Stimulated activated CD4-positive, alpha-beta T cell treated with anti-CD3 and anti-CD28 coated beads, Interleukin-2, amount 100 ng/mL, for 48 hours (primary cell): ENCODE measurements around the gene CDH4.
"Not testable (repeated sequence)": the region's sequence is repeated elsewhere in the genome, so short reads cannot be mapped to it uniquely, and the experiment has no call there.

ENCODE experiments used
- DNase-seq, 2 donors: peaks; one replicate each; pipeline ENCODE4 v3.0.0-alpha.2; 2020

CDH4 gene

DNA sequence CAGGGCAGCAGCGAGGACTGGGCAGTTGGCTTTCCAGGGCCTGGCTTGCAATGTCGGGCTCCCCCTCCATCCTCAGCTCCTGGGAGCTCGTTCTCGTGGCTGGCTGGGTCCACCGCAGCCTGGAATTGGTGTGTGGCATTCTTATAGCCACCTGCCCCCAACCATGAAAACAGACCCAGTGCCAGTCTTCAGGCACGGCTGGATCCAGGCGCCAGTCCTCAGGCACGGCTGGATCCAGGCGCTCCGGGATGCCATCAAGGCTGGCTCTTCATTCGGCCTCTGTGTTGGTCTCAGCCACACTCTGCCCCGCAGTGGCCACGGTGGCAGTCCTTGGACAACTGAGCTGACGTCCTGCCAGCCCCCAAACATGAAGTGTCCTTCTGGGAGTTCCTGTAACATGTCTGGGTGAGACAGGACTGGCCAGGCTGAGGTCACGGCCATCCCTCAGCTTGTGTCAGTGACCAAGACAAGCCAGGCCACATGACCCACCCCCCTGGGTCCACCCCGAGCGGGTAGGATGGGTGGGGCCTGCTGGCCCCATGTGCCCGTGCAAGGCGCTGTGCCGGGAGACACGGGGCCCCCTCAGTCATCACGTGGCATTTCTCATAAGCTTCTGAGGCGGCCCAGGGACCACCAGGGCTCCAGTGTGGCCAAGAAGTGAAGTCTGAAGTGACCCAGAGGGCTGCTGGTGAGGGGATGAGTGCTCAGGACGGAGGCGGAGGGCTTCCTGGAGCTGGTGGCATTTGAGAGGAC lies 714.6 kb downstream of the CDH4 start:
- DNase-seq: no peak

DNA sequence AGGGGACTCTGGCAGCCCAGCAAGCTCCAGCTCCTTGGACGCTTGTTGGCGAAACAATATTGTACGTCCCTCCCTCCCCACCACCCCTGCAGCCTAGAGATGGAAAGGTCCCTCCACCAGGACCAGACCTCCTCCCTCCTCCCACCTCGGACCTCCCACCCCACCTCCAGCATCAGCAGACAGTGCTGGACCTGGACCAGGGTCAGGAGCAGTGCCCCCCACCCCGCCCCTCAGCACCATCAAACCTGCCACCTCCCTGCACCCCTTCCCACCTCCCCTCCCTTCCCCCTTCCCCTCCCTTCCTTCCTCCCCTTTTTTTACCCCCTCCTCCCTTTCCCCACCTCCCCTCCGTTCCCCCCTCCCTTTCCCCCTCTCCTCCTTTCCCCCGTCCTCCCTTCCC lies 715.2 kb downstream of the CDH4 start:
- DNase-seq: no peak

DNA sequence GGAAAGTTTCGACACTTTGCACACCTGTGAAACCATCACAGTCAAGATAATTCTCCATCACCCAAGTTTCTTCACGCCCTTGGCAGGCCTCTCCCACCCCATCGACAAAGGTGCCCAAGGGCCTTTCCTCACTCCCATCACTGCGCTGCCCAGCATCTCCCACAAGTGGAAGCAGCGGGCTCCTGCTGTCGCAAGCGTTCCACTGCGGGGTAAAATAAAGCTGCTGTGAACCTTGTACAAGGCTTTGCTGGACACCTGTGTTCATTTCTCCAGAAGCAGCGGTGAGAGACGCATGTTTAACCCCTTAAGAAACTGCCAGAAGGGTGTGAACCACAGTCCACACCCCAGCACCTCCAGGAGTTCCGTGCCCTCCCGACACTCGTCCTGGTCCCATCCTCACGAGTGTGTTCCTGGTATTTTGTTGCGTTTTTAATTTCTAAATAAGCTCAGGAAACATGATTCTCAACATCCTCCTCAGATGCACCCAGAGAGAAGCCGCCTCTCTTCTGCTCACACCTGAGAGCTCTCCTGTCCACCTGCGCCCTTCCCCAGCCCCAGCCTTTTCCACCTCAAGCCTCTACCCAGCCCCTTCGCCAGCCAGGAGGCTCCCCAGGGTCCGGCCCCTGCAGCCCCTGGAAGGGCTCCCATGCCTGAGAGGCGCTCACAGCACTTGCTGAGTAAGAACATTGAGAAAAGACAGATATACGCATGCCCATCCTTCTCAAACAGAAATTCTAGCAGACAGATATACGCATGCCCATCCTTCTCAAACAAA lies 716.2 kb downstream of the CDH4 start:
- no peak for DNase-seq

DNA sequence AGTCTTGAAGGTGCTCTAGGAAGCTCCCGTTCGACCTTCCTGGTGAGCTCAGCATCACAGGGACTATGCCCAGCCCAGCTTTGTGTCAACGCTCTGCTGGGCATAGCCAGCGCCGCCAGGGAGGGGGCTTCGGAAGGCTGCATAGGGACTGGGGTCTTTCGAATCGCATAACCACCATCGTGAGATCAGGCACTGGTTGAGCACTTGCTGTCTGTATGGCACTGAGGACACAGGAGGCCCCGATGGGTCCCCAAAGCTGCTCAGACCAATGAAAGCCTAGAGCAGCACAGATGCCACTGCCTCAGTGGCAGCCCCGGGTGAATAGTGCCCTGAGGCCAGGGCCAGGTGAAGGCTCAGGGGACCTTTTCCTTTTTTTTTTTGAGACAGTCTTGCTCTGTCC lies 716.9 kb downstream of the CDH4 start:
- no peak for DNase-seq

DNA sequence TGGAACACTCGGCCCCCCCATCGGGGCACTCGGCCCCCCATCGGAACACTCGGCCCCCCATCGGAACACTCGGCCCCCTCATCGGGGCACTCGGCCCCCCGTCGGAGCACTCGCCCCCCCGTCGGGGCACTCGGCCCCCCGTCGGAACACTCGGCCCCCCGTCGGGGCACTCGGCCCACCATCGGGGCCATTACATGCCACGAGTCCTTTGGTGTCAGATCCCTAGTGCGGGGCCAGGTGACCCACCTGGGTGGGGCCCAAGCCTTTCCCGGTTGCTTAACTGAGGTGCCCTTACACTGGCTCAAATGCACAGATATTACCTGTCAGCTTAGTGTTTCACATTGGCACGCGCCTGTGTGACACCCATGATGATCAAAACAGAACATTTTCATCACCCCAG lies 717.7 kb downstream of the CDH4 start:
- DNase-seq: no peak

DNA sequence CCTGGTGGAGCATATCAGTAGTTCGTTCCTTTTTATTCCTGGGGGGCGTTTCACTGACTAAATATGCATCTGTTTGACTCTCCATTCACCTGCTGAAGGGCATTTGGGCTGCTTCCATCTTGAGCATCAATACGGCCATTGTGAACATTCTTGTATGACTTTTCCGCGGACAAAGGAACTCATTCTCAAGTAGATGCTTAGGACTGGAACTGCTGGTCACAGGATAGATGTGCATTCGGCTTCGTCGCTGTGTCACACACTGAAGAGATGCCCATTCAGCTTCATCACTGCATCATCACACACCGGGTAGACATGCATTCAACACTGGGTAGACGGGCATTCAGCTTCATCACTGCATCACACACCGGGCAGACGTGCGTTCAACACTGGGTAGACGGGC lies 718.3 kb downstream of the CDH4 start:
- no peak for DNase-seq

DNA sequence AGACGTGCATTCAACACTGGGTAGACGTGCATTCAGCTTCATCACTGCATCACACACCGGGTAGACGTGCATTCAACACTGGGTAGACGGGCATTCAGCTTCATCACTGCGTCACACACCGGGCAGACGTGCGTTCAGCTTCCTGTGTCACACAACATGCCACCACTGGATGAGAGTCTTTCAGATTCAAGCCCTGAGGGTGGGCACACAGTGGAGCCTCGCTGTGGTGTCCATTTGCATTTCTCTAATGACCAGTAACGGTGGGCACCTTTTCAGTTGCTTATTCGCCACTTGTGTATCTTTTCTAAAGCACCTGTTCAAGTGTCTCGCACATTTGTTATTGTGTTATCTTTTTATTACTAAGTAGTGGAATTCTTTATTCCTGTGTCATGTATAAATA lies 719.5 kb downstream of the CDH4 start:
- DNase-seq: not testable (repeated sequence)

DNA sequence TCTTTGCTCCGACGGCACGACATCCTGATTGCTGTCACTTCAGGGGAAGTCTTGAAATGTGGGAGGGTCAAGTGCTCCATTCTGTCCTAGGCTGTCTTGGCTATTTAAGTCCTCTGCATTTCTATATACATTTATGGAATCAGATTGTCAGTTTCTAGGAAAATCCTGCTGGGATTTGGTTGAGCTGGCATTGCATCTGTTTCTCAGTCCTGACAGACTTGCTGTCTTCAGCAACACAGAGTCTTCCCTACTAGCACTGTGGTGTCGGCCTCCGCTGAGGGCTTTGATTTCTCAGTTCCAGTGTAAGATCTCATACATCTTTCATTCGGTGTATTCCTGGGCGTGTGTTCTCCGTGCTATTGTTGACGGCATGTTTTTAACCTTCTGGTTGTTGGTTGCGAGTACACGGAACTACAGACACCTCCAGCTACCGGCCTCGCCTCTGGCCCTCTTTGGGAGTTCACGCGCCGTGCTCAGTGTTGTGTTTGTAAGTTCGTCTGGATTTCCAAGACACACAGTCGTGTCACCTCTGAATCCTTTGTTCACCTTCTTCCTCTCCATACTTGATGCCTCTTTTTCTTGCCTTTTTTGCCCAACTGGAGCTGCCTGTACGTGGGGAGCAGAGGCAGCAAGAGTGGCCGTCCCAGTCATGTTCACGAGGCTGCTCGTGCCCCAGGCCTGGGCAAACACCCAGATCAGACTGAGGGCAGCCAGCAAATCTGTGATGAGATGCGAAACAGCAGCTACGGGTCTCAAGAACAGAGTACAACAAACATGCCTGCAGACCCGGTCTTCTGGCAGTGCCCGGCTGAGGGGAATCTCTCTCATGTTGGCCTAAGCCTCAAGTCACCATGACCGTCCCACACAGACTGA lies 720.8 kb downstream of the CDH4 start:
- no peak for DNase-seq

DNA sequence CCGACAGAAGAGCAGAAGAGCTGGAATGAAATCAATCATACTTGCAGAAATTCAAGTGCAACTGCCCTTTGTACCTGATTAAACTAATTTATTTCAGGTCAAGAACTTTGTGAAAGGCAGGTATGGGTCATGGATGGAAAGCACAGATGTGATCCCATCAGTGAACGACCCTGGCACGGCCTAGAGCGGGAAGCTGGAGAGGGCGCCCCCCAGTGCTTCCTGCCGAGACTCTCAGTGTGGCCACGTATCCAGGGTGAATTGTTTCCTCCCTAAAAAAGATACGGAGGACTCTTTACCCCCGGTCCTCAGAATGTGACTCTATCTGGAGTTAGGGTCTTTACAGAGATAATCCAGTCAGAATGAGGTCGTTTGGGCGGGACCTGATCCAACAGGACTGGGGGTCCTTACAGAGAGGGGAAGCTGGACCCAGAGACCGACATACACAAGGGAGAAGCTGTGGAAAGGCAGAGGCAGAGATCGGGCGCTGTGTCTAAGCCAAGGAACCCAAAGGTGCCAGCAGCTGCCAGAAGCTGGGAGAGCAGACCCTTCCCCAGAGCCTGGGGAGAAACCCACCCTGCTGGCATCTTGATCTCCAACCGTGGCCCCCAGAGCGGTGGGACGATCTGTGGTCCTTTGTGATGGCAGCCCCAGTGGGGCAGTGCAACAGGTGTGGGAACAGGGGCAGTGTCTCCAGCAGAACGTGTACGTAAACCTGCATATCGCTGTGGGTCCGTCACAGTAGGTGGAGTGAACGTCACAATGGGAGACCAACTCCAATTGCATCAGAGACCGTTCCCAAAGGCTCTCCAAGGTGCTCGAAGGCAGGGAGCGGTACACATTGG lies 721.7 kb downstream of the CDH4 start:
- DNase-seq: no peak

DNA sequence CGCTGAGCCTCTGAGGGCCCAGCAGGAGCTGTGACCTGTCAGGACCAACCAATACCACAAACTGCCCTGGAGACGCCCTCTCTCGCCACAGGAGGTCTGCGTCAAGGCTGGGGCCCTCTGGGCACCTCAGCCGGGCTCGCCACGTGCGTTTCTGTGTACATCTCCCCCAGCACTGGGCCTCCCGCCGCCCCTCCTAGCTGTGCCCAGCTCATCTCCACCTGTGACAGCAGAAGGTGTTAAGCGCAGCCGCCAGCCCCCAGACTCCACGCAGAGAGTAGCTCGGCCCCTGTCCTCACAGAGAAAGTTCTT lies 722.2 kb downstream of the CDH4 start:
- DNase-seq: no peak

DNA sequence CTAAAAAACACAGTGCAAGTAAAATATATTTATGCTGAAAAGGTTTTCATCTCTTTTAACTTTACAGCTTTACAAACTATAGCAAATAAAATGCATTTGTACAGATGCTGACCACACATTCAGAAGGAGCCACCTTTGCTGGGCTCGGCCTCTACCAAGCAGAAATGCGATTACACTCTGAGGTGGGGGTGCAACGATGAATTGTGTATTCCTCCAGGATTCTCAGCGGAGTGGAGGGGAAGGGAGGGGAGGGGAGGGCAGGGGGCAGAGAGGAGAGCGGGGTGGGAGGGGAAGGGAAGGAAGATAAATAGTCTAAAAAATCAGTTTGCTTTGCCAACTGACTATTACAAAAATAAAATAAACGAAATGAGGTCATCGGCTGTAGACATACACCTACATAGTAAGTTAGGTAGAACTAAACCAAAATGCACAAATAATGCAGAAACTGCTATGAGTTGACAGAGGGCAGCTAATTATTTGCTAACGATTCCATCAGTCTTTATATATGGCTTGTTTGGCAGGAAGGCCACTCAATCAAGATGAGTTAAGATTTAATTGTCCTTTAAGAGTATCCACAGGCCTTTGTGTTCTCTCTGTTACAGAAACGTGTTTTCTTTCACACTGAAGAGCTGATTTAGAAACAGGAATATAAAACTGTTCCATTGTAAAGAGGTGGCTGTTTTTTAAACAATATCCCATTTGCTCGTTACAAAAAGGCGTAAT lies 723.5 kb downstream of the CDH4 start:
- no peak for DNase-seq

DNA sequence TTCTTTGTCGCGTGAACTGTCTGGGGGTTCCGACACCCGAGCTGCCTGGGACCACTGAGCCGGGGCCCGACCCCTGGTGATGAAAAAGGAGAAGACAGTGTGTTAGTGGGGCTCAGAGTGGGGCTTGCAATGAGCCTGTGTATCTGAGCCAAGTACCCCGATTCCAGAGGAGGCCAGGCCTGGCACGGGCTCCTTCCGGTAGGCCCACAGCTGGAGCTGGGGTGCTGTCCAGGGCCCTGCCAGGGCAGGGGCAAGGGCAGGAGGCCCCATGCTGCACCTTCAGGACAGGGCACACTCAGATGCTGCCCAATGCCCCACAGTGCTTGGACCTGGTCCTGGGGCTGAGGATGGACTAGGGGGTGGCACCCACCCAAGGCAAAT lies 724.2 kb downstream of the CDH4 start:
- DNase-seq: no peak

DNA sequence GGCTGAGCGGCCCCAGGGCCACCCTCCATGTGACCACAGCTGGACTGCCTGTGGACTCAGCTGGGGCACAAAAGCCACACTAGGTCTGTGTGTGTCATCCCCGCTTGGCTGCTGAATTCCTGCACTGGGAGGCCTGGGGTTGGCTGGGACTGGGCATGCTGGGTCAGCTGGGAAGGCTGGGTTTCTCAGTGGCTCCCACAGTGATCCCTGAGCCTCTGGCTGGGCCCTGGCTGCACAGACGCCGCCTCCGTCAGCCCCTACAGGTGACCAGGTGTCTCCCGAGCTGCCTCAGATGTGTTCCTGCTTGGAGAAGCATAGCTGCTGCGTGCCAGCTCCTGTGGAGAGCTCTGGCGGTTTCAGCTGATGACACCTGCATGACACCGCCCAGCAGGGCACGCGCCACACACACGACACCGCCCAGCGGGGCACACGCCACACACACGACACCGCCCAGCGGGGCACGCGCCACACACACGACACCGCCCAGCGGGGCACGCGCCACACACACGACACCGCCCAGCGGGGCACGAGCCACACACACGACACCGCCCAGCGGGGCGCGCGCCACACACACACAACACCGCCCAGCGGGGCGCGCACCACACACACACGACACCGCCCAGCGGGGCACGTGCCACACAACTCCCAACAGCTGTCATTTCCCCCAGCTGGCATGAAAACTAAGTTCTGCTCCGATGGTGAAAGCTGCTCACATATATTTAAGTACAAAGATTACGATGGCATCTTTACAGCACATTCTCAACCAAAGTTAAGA lies 724.8 kb downstream of the CDH4 start:
- DNase-seq: no peak

DNA sequence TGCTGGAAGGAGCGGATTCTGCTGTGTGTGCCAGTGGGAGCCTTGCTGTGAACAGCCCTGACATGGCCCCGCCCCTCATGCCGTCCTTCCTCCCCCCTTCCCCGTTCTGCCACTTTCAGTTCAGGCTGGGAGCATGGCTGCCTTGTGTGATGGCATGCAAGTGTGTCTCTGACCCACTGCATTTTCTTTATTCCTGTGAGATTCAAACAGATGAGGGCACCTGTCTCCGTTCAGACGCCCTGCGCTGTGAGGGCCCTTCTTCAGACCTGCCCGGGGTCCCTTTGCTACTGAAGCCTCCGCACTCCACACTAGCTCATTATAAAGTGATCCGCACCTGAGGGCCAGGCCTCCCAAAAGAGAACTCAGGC lies 725.3 kb downstream of the CDH4 start:
- no peak for DNase-seq

DNA sequence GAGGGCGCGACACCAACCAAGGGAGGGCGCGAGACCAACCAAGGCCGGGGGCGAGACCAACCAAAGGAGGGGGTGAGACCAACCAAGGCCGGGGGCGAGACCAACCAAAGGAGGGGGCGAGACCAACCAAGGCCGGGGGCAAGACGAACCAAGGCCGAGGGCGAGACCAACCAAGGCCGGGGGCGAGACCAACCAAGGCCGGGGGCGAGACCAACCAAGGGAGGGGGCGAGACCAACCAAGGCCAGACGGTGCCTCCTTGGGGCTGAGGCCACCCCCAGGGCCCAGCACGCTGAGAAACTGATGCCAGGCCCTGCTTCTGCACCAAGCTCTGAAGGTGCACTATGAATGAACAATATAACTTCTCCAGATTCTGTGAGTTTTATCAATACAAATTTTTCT lies 726.4 kb downstream of the CDH4 start:
- DNase-seq: no peak

DNA sequence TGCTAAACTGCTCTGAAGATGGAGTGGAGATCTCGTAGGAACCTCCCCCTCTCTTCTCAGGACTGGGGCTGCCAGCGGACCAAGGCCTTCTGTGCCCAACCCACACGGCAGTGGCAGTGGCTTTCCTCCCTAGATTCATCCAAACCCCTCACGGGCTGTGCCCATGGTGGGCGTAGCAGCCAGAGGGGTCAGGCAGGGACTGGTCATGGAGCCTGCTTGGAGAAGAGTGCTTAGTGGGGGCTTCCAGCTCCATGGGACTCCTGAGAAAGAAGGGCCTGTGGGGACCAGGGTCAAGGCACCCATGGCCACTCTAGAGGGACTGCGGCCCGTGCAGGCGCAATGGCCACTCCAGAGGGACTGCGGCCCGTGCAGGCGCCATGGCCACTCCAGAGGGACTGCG lies 727.0 kb downstream of the CDH4 start:
- DNase-seq: no peak

DNA sequence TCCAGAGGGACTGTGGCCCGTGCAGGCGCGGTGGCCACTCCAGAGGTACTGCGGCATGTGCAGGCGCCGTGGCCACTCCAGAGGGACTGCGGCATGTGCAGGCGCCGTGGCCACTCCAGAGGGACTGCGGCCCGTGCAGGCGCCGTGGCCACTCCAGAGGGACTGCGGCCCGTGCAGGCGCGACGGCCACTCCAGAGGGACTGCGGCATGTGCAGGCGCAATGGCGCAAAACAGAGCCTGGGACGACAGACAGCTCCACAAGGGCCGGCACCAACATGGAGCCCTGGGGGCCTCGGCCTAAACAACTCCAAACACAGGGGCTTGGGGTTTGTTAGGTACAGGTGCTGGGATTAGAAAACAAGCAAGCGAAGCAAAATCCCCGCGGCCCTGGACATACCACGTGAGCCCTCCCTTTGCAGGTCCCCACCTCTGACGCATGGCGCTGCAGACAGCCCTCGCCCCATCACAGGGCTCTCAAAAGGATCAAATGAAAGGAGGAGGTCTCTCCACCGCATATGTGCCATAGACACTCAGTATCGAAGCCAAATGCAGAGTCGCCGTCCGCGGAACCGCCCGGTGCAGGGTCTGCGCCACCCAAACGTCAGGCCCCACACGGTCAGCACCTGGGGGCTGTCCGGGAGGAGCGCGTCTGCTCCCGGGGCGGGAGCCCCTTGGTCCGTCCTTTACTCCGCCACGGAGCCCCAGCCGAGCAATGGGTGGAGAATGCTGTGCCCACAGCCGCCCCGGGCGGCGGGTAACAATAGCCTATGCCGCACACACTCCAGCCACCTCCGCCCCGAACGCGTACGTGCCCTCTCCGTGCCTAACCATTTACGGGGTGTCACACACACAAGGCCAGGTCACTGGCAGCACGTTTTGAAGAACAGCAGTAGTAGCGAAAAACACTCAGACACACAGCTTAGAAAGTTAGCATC lies 727.9 kb downstream of the CDH4 start:
- DNase-seq: no peak

DNA sequence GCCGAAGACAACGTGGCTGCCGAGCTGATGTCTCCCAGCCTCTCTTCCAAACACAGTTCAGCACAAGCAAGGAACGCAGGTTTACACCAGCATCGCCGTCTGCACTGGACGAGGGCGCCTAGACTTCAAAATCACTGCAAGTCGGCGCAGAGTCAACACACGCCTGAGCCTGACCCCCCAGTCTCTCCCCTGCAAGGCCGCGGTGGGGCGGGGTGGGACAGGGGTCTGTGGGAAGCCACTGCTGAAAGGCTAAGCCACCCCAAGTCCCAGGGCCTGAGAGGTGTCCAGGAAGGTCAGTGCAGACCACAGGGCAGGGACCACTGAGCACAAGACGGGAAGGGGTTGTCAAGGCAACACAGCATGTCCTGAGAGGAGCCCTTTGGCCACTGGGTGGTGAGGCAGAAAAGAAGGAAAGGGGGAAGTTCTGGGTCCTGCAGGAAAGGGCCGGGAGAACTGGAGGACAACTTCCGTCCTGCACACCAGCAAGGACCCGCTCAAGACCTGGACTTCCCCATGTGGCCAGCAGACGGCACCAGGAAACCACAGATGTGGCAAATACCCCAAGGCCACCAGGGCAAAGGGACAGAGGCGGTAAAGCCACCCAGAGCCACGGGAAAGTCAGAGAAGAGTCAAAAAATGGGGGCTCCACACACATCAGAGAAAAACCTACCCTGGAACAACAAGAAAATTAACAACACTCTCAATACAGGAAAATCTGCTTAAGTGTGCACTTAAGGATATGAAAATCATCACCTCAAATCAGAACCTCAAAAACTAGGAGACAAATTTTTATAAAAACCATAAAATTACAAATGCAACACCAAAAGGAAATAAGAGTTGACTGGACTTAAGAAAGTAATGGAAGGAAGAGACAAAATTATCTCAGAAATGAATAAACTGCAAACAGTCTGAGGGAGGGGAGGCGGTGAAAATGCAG lies 728.9 kb downstream of the CDH4 start:
- DNase-seq: no peak

DNA sequence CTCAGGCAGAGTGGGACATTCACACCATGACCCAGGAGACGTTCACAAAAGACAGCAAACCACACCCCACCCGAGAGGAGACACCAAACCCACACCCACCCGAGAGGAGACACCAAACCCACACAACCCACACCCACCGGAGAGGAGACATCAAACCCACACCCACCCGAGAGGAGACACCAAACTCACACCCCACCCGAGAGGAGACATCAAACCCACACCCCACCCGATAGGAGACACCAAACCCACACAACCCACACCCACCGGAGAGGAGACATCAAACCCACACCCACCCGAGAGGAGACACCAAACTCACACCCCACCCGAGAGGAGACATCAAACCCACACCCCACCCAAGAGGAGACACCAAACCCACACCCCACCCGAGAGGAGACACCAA lies 729.6 kb downstream of the CDH4 start:
- not testable (repeated sequence) for DNase-seq
